Fibroblast of skin of left biceps (primary cell): Measurements from ENCODE around the gene KCNE5.
"Not testable (repeated sequence)": the region's sequence is repeated elsewhere in the genome, so short reads cannot be mapped to it uniquely, and the experiment has no call there.

Experiments
- DNase-seq, 2 experiments: peaks; one replicate each; pipeline ENCODE4 v3.0.0-alpha.2; 2013; ENCODE audit warnings: low read depth in 2 of 2

KCNE5 gene

GRCh38 chrX:109624641-109625616, at the start of gene KCNE5:
KCNE5 (minus strand) TSS chrX:109625172; CDS start chrX:109625020, 152 bp downstream.
- DNase-seq: no peak

- no peak for DNase-seq
Measured at GRCh38 chrX:109672239-109672638, 47.3 kb upstream of the KCNE5 start.

- not testable (repeated sequence) for DNase-seq
Measured at GRCh38 chrX:109671170-109671569, 46.2 kb upstream of the KCNE5 start.

GRCh38 chrX:109667986-109668385, 43.0 kb upstream of the KCNE5 start:
- DNase-seq: no peak

- no peak for DNase-seq
Measured at GRCh38 chrX:109660435-109661143, 35.6 kb upstream of the KCNE5 start.

- no peak for DNase-seq
Measured at GRCh38 chrX:109658391-109658790, 33.4 kb upstream of the KCNE5 start.

- not testable (repeated sequence) for DNase-seq
Measured at GRCh38 chrX:109657364-109657763, 32.4 kb upstream of the KCNE5 start.

GRCh38 chrX:109656774-109657173, 31.8 kb upstream of the KCNE5 start:
- no peak for DNase-seq

- DNase-seq: no peak
Measured at GRCh38 chrX:109655502-109656201, 30.7 kb upstream of the KCNE5 start.

- DNase-seq: no peak
Measured at GRCh38 chrX:109654516-109655109, 29.6 kb upstream of the KCNE5 start.

GRCh38 chrX:109644671-109645070, 19.7 kb upstream of the KCNE5 start:
- DNase-seq: not testable (repeated sequence)

GRCh38 chrX:109643687-109644086, 18.7 kb upstream of the KCNE5 start:
- no peak for DNase-seq

- DNase-seq: no peak
Measured at GRCh38 chrX:109638158-109638557, 13.2 kb upstream of the KCNE5 start.

GRCh38 chrX:109637477-109637876, 12.5 kb upstream of the KCNE5 start:
- not testable (repeated sequence) for DNase-seq

GRCh38 chrX:109635146-109635545, 10.2 kb upstream of the KCNE5 start:
- DNase-seq: no peak

- DNase-seq: no peak
Measured at GRCh38 chrX:109632906-109633504, 8.0 kb upstream of the KCNE5 start.

- no peak for DNase-seq
Measured at GRCh38 chrX:109629310-109629709, 4.3 kb upstream of the KCNE5 start.

- no peak for DNase-seq
Measured at GRCh38 chrX:109626637-109627036, 1.7 kb upstream of the KCNE5 start.

GRCh38 chrX:109623997-109624396, 975 bp downstream of the KCNE5 start:
- DNase-seq: no peak

- no peak for DNase-seq
Measured at GRCh38 chrX:109622270-109622669, 2.7 kb downstream of the KCNE5 start.

- DNase-seq: no peak
Measured at GRCh38 chrX:109619771-109620170, 5.2 kb downstream of the KCNE5 start.
